Measurements from ENCODE around the gene CYSTM1.

- TF ChIP-seq CTCF (IDR thresholded peaks at IDR 0.05) (no peak), POLR2A (IDR thresholded peaks at IDR 0.05) (no peak)
Measured at GRCh38 chr5:140292212-140293036, 117.4 kb downstream of the CYSTM1 start.
